ENCODE results near the gene AWAT1.

DNA sequence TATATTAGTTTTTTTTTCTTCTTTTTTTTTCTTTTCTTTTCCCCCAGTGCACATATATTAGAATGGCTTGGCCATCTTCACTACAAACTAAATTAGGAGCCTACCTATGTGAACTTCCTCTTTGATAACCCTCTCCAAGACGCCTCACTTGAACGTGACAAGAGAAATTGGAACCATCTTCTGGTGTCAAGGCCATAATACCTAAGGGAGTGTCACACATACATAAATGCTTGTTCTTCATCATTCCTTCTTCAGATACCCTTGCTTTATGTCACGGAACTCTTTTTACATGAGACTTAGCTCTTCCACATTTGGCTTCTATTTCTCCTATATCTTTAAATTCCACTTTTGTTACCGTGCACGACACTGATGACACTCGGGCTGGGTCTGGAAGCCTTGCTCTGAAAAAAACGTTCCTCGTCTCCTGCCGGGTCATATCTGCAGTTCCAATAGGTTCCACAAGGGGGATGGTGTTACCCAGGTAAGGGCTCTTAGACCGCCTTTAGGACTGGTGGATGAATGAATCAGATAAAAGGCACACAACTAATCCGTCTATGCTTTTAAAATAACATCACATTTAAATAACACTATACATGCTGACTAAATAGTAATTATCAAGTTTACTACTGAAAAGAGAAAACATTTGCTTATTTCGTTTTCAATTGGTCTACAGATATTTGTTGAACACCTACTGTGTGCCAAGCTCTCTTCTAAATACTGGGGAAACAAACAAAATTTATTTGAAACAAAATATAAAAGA is 37.3 kb upstream of the AWAT1 start:
- TF ChIP-seq, protein P1, sequence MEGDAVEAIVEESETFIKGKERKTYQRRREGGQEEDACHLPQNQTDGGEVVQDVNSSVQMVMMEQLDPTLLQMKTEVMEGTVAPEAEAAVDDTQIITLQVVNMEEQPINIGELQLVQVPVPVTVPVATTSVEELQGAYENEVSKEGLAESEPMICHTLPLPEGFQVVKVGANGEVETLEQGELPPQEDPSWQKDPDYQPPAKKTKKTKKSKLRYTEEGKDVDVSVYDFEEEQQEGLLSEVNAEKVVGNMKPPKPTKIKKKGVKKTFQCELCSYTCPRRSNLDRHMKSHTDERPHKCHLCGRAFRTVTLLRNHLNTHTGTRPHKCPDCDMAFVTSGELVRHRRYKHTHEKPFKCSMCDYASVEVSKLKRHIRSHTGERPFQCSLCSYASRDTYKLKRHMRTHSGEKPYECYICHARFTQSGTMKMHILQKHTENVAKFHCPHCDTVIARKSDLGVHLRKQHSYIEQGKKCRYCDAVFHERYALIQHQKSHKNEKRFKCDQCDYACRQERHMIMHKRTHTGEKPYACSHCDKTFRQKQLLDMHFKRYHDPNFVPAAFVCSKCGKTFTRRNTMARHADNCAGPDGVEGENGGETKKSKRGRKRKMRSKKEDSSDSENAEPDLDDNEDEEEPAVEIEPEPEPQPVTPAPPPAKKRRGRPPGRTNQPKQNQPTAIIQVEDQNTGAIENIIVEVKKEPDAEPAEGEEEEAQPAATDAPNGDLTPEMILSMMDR (IDR thresholded peaks at IDR 0.05; ENCODE audit: borderline replicate concordance, extremely low read depth, low read length, poor library complexity, severe bottlenecking), result peak; percentile 60
- TF ChIP-seq EZH2 (IDR thresholded peaks at IDR 0.05; ENCODE audit: borderline replicate concordance, low read depth, low read length, severe bottlenecking), result no peak
